ENCODE results near the gene MSX1. TPM values are rescaled to one million over a fixed set of nuclear protein-coding genes. Genes with fewer than 3 reads are reported as not detected.

MSX1 gene
- total RNA-seq, 1 experiment from 2014 or later = 1.6 TPM

DNA sequence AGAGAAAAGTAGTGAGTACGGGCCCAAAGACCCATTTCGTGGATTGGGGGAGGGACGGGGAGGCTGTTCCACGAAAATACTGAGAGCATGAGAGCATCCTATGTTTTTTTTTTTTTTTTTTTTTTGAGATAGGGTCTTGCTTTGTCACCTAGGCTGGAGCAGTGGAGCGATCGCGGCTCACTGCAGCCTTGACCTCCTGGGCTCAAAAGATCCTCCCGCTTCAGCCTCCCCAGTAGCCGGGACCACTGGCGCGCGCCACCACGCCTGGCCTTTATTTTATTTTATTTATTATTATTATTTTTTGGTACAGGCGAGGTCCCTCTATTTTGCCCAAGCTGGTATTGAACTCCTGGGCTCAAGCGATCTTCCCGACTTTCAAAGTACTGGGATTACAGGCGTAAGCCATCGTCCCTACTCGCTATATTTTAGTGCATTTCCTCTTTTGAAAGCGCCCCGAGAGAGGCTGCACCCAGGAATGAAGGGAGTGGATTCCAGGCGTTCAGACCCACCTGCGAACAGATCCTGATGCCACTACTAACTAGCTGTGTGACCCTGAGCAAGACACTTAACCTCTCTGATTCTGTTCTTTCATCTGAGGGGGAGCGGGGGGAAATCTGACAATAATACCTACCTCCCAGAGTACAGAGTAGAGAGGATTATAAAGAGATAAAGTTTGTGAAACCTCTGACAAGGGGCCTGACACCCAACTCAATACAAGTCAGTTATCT lies 5.4 kb upstream of the MSX1 start:
- DNase-seq = no peak
- Mint-ChIP-seq H3K27me3 (ENCODE audit: unreplicated experiment) (peaks cover 59% of the 10 kb centered on the region), H3K27ac (ENCODE audit: unreplicated experiment) (no peak overlapping the region), H3K4me1 (ENCODE audit: low read depth, unreplicated experiment) (peaks cover 12% of the 10 kb centered on the region), H3K9me3 (ENCODE audit: low read depth, unreplicated experiment) (no peaks in the 10 kb centered on the region), H3K36me3 (ENCODE audit: insufficient read depth, unreplicated experiment) (no peaks in the 10 kb centered on the region), H3K4me3 (ENCODE audit: low read depth, unreplicated experiment) (peak overlapping the region; percentile 74)
- no TSS peak for BruUV-seq (replicated peaks)
- TF ChIP-seq, protein P1, sequence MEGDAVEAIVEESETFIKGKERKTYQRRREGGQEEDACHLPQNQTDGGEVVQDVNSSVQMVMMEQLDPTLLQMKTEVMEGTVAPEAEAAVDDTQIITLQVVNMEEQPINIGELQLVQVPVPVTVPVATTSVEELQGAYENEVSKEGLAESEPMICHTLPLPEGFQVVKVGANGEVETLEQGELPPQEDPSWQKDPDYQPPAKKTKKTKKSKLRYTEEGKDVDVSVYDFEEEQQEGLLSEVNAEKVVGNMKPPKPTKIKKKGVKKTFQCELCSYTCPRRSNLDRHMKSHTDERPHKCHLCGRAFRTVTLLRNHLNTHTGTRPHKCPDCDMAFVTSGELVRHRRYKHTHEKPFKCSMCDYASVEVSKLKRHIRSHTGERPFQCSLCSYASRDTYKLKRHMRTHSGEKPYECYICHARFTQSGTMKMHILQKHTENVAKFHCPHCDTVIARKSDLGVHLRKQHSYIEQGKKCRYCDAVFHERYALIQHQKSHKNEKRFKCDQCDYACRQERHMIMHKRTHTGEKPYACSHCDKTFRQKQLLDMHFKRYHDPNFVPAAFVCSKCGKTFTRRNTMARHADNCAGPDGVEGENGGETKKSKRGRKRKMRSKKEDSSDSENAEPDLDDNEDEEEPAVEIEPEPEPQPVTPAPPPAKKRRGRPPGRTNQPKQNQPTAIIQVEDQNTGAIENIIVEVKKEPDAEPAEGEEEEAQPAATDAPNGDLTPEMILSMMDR (IDR thresholded peaks at IDR 0.05; ENCODE audit: unreplicated experiment) = no peak
- CTCF ChIA-PET = no interaction called here
- intact Hi-C loops (cut with micrococcal nuclease; ENCODE audit: unreplicated experiment) = no loop called here

DNA sequence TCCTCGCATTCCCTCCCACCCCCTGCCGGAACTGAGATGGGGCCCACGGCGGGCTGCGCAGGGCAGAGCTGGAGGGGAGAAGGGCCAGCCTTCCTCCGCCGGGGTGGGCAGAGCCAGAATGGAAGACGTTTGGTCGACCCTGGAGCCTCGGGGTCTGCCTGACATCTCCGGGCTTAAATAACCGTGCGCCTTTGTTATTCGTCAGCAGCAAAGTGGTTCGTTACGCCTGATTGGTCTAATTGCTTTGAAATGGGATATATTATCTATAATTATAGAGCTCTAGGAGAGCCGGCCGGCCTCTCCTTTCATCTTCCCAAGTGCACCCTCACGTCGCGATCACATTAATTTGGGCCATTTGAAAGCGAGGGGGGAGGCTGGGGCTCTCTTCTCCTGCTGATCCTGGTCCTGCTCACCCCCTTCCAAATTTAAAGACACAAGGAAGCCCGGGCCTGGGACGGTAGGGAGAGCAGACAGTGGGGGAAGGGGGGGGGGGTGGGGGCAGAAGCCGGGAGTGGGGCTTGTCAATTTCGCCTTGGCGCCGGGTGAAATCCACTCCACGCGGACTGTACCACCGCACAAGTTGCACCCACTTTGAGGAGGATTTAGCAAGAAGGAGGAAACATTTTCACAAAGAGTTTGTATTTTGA lies 4.7 kb upstream of the MSX1 start:
- Mint-ChIP-seq H3K4me3 (ENCODE audit: low read depth, unreplicated experiment) (no peak overlapping the region), H3K27me3 (ENCODE audit: unreplicated experiment) (peaks cover 64% of the 10 kb centered on the region), H3K4me1 (ENCODE audit: low read depth, unreplicated experiment) (peaks cover 12% of the 10 kb centered on the region), H3K36me3 (ENCODE audit: insufficient read depth, unreplicated experiment) (no peaks in the 10 kb centered on the region), H3K27ac (ENCODE audit: unreplicated experiment) (no peak overlapping the region), H3K9me3 (ENCODE audit: low read depth, unreplicated experiment) (no peaks in the 10 kb centered on the region)
- no TSS peak for BruUV-seq (replicated peaks)
- CTCF ChIA-PET = no interaction called here
- intact Hi-C loops (cut with micrococcal nuclease; ENCODE audit: unreplicated experiment) = no loop called here
- no peak for DNase-seq
- TF ChIP-seq, protein P1 (IDR thresholded peaks at IDR 0.05; ENCODE audit: unreplicated experiment) = no peak

DNA sequence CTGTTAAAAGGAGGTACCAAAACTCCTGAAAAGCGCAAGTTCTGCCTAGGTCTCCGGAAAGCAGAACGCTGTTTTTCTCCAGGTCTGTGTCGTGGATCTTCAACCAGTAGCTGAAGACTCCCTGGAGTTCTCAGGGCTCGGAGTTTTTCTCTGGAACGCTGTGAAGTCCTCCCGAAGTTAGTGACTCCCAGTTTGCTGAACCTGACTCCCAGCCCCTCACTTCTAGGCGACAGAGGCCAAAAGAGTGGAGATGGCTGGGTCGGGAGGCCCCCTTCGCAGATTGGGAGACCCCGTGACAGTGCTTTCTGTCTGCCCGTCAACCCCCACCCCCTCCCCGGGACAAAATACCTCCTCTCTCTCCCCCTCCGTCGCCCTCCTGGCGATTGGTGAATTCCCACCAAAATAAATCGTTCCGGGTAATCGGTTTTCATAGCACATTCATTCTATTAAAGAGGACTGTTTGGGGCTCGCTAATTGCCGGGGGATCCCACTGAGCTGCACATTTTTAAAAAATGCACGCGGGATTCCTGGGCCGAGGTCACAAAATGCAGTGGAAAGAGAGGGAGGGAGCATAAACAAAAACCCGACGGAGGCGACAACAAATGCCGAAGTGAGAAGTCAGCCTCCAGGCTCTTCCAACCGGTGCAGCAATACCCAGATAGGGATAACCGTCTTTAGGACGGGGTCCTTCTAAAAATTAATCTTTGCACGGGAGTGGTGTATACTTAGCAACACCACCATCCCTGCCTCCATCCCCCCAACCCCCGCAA lies 4.0 kb upstream of the MSX1 start:
- BruUV-seq (replicated peaks) = no TSS peak
- TF ChIP-seq, protein P1 (IDR thresholded peaks at IDR 0.05; ENCODE audit: unreplicated experiment) = no peak
- no peaks in the 10 kb centered on the region for H3K9me3 Mint-ChIP-seq (ENCODE audit: low read depth, unreplicated experiment)
- no peak for DNase-seq
- CTCF ChIA-PET = no interaction called here
- no peak overlapping the region for H3K27ac Mint-ChIP-seq (ENCODE audit: unreplicated experiment)
- peaks cover 12% of the 10 kb centered on the region for H3K4me1 Mint-ChIP-seq (ENCODE audit: low read depth, unreplicated experiment)
- no peaks in the 10 kb centered on the region for H3K36me3 Mint-ChIP-seq (ENCODE audit: insufficient read depth, unreplicated experiment)
- peaks cover 64% of the 10 kb centered on the region for H3K27me3 Mint-ChIP-seq (ENCODE audit: unreplicated experiment)
- H3K4me3 Mint-ChIP-seq (ENCODE audit: low read depth, unreplicated experiment) = peak overlapping the region; percentile 73
- intact Hi-C loops (cut with micrococcal nuclease; ENCODE audit: unreplicated experiment) = no loop called here

DNA sequence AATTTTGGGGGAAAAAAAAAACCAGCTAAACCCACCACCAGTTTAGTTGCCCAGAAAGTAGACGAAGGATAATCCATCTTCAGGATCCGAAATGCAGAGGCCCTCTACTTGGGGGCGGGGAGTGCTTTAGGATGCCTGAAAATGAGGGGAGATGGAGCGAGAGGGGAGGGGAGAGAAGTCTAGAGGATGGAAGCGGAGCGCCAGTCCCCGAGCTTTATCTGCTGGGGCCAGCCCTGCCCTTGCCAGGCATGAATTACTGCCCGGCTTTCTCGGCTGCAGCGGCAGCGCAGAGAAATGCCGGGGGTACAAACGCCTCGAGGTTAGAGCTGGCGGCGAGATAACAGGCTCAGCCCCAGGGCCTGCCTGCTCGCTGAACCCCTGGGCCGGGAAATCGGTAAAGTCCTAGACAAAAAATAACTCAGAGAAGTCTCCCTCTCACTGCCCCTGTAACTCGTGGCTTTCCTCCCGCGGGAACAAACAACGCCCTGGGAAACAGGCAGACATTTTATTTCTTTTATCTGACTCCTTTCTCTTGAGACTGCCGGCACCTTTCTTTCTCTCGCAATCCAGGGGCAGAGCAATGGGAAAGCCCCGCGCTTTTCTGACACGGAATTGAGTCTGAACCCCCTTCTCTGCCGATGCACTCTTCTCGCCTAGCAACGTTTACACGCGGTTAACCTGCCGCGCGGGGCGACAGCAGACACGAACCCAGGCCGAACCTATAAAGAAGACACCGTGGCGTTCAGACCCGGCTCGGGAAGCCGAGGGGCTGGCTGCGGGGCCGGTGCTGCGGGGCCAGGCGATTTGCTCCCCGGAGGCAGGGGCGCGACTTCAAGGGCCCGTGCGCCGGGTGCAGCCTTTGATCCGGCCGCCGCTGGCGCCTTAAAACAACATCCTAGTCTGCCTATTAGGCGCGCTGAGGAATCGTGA lies 3.1 kb upstream of the MSX1 start:
- Mint-ChIP-seq H3K36me3 (ENCODE audit: insufficient read depth, unreplicated experiment) (no peaks in the 10 kb centered on the region), H3K9me3 (ENCODE audit: low read depth, unreplicated experiment) (no peaks in the 10 kb centered on the region), H3K4me3 (ENCODE audit: low read depth, unreplicated experiment) (peak overlapping the region; percentile 73), H3K4me1 (ENCODE audit: low read depth, unreplicated experiment) (peaks cover 12% of the 10 kb centered on the region), H3K27ac (ENCODE audit: unreplicated experiment) (no peak overlapping the region), H3K27me3 (ENCODE audit: unreplicated experiment) (peaks cover 64% of the 10 kb centered on the region)
- TF ChIP-seq, protein P1 (IDR thresholded peaks at IDR 0.05; ENCODE audit: unreplicated experiment) = no peak
- intact Hi-C loops (cut with micrococcal nuclease; ENCODE audit: unreplicated experiment) = no loop called here
- CTCF ChIA-PET = no interaction called here
- peak; percentile 4 for DNase-seq
- BruUV-seq (replicated peaks) = no TSS peak
